Liver (tissue), 9 donors: Measurements from ENCODE around the gene MOGAT3. TPM values are rescaled to one million over a fixed set of nuclear protein-coding genes. Genes with fewer than 3 reads are reported as not detected.

Experiments
- DNase-seq: peaks from one replicate; pipeline ENCODE4 v3.0.0-alpha.2; 2017; ENCODE audit warnings: low spot score
- H3K27ac ChIP-seq, 2 donors: one replicate each; pipeline ENCODE4 v1.7.0; 2013; ENCODE audit warnings: inconsistent platforms in 2 of 2, low read length in 2 of 2, control low read depth in 1 of 2, low read depth in 1 of 2, mild to moderate bottlenecking in 1 of 2
- H3K27me3 ChIP-seq, 4 donors: one replicate each; pipeline versions ENCODE4 v1.6.1 to v1.7.0; 2013; ENCODE audit warnings: low read length in 3 of 4, inconsistent platforms in 1 of 4, mild to moderate bottlenecking in 1 of 4, moderate library complexity in 1 of 4; ENCODE audit not compliant: control insufficient read depth in 4 of 4, insufficient read depth in 4 of 4
- H3K36me3 ChIP-seq, 4 donors: one replicate each; pipeline versions ENCODE4 v1.6.1 to v1.7.0; 2013; ENCODE audit warnings: low read length in 3 of 4, mild to moderate bottlenecking in 3 of 4, low read depth in 1 of 4, moderate library complexity in 1 of 4; ENCODE audit not compliant: control insufficient read depth in 4 of 4, insufficient read depth in 3 of 4
- H3K4me1 ChIP-seq, 4 donors: one replicate each; pipeline versions ENCODE4 v1.6.1 to v1.7.0; 2013; ENCODE audit warnings: low read length in 3 of 4, mild to moderate bottlenecking in 3 of 4, moderate library complexity in 1 of 4; ENCODE audit not compliant: control insufficient read depth in 4 of 4, insufficient read depth in 4 of 4
- H3K4me3 ChIP-seq, 3 donors: one replicate each; pipeline versions ENCODE4 v1.6.1 to v1.7.0; 2013; ENCODE audit warnings: low read length in 3 of 3, control low read depth in 1 of 3, low read depth in 1 of 3, mild to moderate bottlenecking in 1 of 3
- H3K9ac ChIP-seq, 2 donors: one replicate each; pipeline ENCODE4 v1.7.0; 2013; ENCODE audit warnings: low read length in 2 of 2, mild to moderate bottlenecking in 2 of 2, moderate library complexity in 2 of 2, control low read depth in 1 of 2, low read depth in 1 of 2
- H3K9me3 ChIP-seq, 4 donors: one replicate each; pipeline versions ENCODE4 v1.6.1 to v1.7.0; 2013; ENCODE audit warnings: low read length in 3 of 4; ENCODE audit not compliant: control insufficient read depth in 4 of 4
- ATF3 ChIP-seq: IDR thresholded peaks from 2 replicates; pipeline ENCODE4 v1.6.1; 2016; ENCODE audit warnings: antibody characterized with exemption
- CTCF ChIP-seq: fragments of 150-350 bp; IDR thresholded peaks from 2 replicates; pipeline ENCODE4 v1.5.1; 2017; ENCODE audit warnings: improper control_type of control experiment, low read depth, low read length; ENCODE audit not compliant: missing input control
- EGR1 ChIP-seq, 2 donors: IDR thresholded peaks; 2 replicates each; pipeline ENCODE4 v1.6.1; 2016 to 2018; ENCODE audit warnings: antibody characterized with exemption in 2 of 2, low read depth in 2 of 2
- FOXA1 ChIP-seq: IDR thresholded peaks from 2 replicates; pipeline ENCODE4 v1.6.1; 2016; ENCODE audit warnings: antibody characterized with exemption
- FOXA2 ChIP-seq: IDR thresholded peaks from 2 replicates; pipeline ENCODE4 v1.6.1; 2016; ENCODE audit warnings: antibody characterized with exemption
- GABPA ChIP-seq, 2 donors: IDR thresholded peaks in 1 of 2; conservative IDR thresholded peaks in 1 of 2; 2 replicates each; pipeline ENCODE4 v1.6.1; 2016; ENCODE audit warnings: antibody characterized with exemption in 2 of 2, mild to moderate bottlenecking in 1 of 2, moderate library complexity in 1 of 2
- HNF4A ChIP-seq, 2 donors: conservative IDR thresholded peaks; 2 replicates each; pipeline ENCODE4 v1.6.1; 2016; ENCODE audit warnings: antibody characterized with exemption in 2 of 2, mild to moderate bottlenecking in 2 of 2
- HNF4G ChIP-seq: IDR thresholded peaks from 2 replicates; pipeline ENCODE4 v1.6.1; 2016; ENCODE audit warnings: antibody characterized with exemption
- JUND ChIP-seq, 2 donors: IDR thresholded peaks; 2 replicates each; pipeline ENCODE4 v1.6.1; 2016; ENCODE audit warnings: antibody characterized with exemption in 2 of 2
- MAX ChIP-seq: IDR thresholded peaks from 2 replicates; pipeline ENCODE4 v1.6.1; 2016; ENCODE audit warnings: antibody characterized with exemption
- NR2F2 ChIP-seq: IDR thresholded peaks from 2 replicates; pipeline ENCODE4 v1.6.1; 2016; ENCODE audit warnings: antibody characterized with exemption
- RXRA ChIP-seq, 2 donors: IDR thresholded peaks; 2 replicates each; pipeline ENCODE4 v1.6.1; 2017 to 2018; ENCODE audit warnings: antibody characterized with exemption in 2 of 2, mild to moderate bottlenecking in 1 of 2
- SP1 ChIP-seq: IDR thresholded peaks from 2 replicates; pipeline ENCODE4 v1.6.1; 2018; ENCODE audit warnings: antibody characterized with exemption, mild to moderate bottlenecking
- TAF1 ChIP-seq: conservative IDR thresholded peaks from 2 replicates; pipeline ENCODE4 v1.6.1; 2016; ENCODE audit warnings: antibody characterized with exemption, mild to moderate bottlenecking
- WGBS: extraction: QIAGEN DNeasy Blood & Tissue Kit; methylation state at CpG from one replicate; pipeline ENCODE4 v1.1.7; 2013; 5-methylcytosine and 5-hydroxymethylcytosine counted together
- polyA plus RNA-seq, 2 donors: library from polyadenylated mRNA; stranded (reverse) in 1 of 2; unstranded in 1 of 2; fragments of 200-250 nt in 1 of 2; fragments of >200 nt in 1 of 2; fragmentation: Nextera tagmentation in 1 of 2; extraction: Ambion mirVana in 1 of 2; gene quantifications; one replicate each; pipeline versions ENCODE4 v1.2.1 to v1.2.3, GENCODE V29; 2013 to 2015
- total RNA-seq, 2 donors: library from RNA; depleted of rRNA; stranded (reverse); fragments of >200 nt; gene quantifications; one replicate each; pipeline ENCODE4 v1.2.3, GENCODE V29; 2014
- TF ChIP-seq, protein P1 (sequence below): IDR thresholded peaks from 2 replicates; pipeline ENCODE4 v1.6.1; 2016; ENCODE audit warnings: antibody characterized with exemption, mild to moderate bottlenecking
- TF ChIP-seq, protein P2 (sequence below): IDR thresholded peaks from 2 replicates; pipeline ENCODE4 v1.6.1; 2016; ENCODE audit warnings: antibody characterized with exemption
- donor health status: healthy.
- donor health status: healthy.
- donor health status: healthy.
- donor health status: healthy.
- donor health status: healthy.

Gene MOGAT3
- total and polyA plus RNA-seq, 4 donors, result 1.8 to 7.9 (median 3.7) TPM

DNA sequence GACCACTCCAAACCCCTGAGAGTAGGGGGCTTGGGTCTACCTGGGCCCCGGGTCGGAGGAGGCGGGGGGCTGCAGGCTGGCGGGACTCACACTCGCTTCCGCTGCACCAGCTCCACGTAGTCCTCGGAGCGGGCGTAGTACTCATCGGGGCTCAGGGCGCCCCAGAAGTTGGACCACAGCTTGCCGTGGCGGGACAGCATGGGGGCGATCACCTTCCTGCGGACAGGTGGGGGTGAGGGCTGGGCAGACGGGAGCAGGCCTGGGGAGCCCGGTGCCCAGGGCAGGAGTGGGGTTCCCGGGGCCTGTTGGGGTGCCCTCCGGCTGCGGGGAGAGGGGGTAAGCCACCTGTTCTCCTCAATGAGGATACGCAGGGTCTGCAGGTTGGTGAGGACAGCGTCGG lies 10.7 kb upstream of the MOGAT3 start:
- no peak overlapping the region for H3K9ac ChIP-seq
- H3K9me3 ChIP-seq, result no peaks in the 10 kb centered on the region
- DNase-seq, result no peak
- 96% methylated on average over 24 of the region's 24 CpGs for WGBS
- H3K27ac ChIP-seq, result no peak overlapping the region
- H3K4me3 ChIP-seq, result no peak overlapping the region
- peaks cover 12 to 39% (median 22%) of the 10 kb centered on the region in 4 donors for H3K36me3 ChIP-seq
- H3K27me3 ChIP-seq, result no peaks in the 10 kb centered on the region
- peaks cover 4 to 16% (median 11%) of the 10 kb centered on the region in 4 donors for H3K4me1 ChIP-seq
- TF ChIP-seq EGR1 (IDR thresholded peaks at IDR 0.05; ENCODE audit: low read depth in 2 of 2) (no peak), RXRA (IDR thresholded peaks at IDR 0.05) (no peak), TAF1 (no peak), FOXA2 (no peak), FOXA1 (no peak), GABPA (IDR thresholded peaks at IDR 0.05 in 1 of 2, conservative IDR thresholded peaks at IDR 0.05 in 1 of 2) (no peak), ATF3 (no peak), SP1 (no peak), HNF4G (no peak), JUND (IDR thresholded peaks at IDR 0.05) (no peak), MAX (no peak), CTCF (no peak), NR2F2 (no peak), HNF4A (conservative IDR thresholded peaks at IDR 0.05) (no peak)
- TF ChIP-seq, protein P1, sequence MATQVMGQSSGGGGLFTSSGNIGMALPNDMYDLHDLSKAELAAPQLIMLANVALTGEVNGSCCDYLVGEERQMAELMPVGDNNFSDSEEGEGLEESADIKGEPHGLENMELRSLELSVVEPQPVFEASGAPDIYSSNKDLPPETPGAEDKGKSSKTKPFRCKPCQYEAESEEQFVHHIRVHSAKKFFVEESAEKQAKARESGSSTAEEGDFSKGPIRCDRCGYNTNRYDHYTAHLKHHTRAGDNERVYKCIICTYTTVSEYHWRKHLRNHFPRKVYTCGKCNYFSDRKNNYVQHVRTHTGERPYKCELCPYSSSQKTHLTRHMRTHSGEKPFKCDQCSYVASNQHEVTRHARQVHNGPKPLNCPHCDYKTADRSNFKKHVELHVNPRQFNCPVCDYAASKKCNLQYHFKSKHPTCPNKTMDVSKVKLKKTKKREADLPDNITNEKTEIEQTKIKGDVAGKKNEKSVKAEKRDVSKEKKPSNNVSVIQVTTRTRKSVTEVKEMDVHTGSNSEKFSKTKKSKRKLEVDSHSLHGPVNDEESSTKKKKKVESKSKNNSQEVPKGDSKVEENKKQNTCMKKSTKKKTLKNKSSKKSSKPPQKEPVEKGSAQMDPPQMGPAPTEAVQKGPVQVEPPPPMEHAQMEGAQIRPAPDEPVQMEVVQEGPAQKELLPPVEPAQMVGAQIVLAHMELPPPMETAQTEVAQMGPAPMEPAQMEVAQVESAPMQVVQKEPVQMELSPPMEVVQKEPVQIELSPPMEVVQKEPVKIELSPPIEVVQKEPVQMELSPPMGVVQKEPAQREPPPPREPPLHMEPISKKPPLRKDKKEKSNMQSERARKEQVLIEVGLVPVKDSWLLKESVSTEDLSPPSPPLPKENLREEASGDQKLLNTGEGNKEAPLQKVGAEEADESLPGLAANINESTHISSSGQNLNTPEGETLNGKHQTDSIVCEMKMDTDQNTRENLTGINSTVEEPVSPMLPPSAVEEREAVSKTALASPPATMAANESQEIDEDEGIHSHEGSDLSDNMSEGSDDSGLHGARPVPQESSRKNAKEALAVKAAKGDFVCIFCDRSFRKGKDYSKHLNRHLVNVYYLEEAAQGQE, result no peak
- TF ChIP-seq, protein P2, sequence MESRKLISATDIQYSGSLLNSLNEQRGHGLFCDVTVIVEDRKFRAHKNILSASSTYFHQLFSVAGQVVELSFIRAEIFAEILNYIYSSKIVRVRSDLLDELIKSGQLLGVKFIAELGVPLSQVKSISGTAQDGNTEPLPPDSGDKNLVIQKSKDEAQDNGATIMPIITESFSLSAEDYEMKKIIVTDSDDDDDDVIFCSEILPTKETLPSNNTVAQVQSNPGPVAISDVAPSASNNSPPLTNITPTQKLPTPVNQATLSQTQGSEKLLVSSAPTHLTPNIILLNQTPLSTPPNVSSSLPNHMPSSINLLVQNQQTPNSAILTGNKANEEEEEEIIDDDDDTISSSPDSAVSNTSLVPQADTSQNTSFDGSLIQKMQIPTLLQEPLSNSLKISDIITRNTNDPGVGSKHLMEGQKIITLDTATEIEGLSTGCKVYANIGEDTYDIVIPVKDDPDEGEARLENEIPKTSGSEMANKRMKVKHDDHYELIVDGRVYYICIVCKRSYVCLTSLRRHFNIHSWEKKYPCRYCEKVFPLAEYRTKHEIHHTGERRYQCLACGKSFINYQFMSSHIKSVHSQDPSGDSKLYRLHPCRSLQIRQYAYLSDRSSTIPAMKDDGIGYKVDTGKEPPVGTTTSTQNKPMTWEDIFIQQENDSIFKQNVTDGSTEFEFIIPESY, result no peak

DNA sequence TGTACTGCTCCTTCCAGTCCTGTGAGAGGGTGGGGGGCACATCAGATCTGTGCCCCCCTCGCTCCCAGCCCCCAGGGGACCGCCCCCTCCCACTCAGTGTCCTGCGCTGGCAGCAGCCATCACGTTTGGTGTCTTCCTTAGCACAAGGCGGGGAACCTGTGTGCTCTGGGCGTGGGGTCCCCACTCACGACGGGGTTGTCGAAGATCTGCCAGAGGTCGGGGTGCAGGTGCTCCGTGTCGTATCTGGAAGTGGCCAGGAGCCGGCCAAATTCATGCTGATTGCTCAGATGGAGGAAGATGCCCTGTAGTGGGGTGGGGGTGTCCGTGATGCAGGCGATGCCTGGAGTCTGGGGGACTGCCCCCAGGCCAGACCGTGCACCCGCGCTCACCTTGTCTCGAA lies 9.3 kb upstream of the MOGAT3 start:
- Histone ChIP-seq H3K4me1 (peaks cover 0 to 5% (median 4%) of the 10 kb centered on the region in 4 donors), H3K27me3 (no peaks in the 10 kb centered on the region), H3K36me3 (peaks cover 12 to 48% (median 25%) of the 10 kb centered on the region in 4 donors), H3K27ac (no peak overlapping the region), H3K4me3 (no peak overlapping the region), H3K9ac (no peak overlapping the region), H3K9me3 (no peaks in the 10 kb centered on the region)
- WGBS, result 96% methylated on average over 19 of the region's 19 CpGs
- no peak for DNase-seq
- TF ChIP-seq ATF3 (no peak), HNF4G (no peak), CTCF (no peak)
